H1 (cell line): Measurements from ENCODE around the gene PCBP4. TPM values are rescaled to one million over a fixed set of nuclear protein-coding genes. Genes with fewer than 3 reads are reported as not detected.

Experiments
- CBX5 ChIP-seq: fragments of 300-800, 300-1000 bp; sonication (generic); IDR thresholded peaks from 2 replicates; pipeline ENCODE4 v1.7.1; 2016; ENCODE audit warnings: antibody characterized with exemption, low read length, low read depth
- CTBP2 ChIP-seq: IDR thresholded peaks from 2 replicates; pipeline ENCODE4 v1.7.0; 2011; ENCODE audit warnings: borderline replicate concordance, mild to moderate bottlenecking, moderate library complexity, mixed read lengths, low read length; ENCODE audit not compliant: insufficient read depth, insufficient read length
- GABPA ChIP-seq: IDR thresholded peaks from 2 replicates; pipeline ENCODE4 v1.6.1; 2011; ENCODE audit warnings: mild to moderate bottlenecking, low read length, moderate library complexity, borderline replicate concordance; ENCODE audit not compliant: insufficient read depth
- SAP30 ChIP-seq: fragments of 300-600 bp; sonication (generic); IDR thresholded peaks from 2 replicates; pipeline ENCODE4 v1.7.1; 2012; ENCODE audit warnings: low read length, moderate library complexity, mild to moderate bottlenecking, inconsistent platforms; ENCODE audit not compliant: insufficient read depth, insufficient replicate concordance
- SUZ12 ChIP-seq: fragments of 200-600 bp; sonication (generic); IDR thresholded peaks from 2 replicates; pipeline ENCODE4 v1.6.1; 2012; ENCODE audit warnings: mild to moderate bottlenecking, inconsistent platforms, low read length, moderate library complexity, mixed read lengths
- polyA plus RNA-seq, 7 experiments: library from polyadenylated mRNA; depleted of rRNA in 3 of 7; stranded (reverse) in 5 of 7; unstranded in 2 of 7; fragments of >200 nt in 5 of 7; fragments of 200-250 nt in 2 of 7; gene quantifications; 1 replicate in 5 of 7; 2 replicates in 1 of 7; 4 replicates in 1 of 7; pipeline versions ENCODE4 v1.2.1 to v1.2.3, GENCODE V29; 2011 to 2013; ENCODE audit warnings: missing spikeins in 2 of 7, mixed read lengths in 2 of 7
- small RNA-seq: library from polyadenylated mRNA; stranded (forward); fragments of <200 nt; extraction: miRNeasy Mini kit (QIAGEN cat#:217004); gene quantifications from one replicate; pipeline ENCODE3, GENCODE V24; 2013; ENCODE audit not compliant: insufficient read depth
- total RNA-seq: library from RNA; stranded (reverse); fragmentation: NEBNext Ultra II Directional; extraction: Animal tissue kit (Norgen Biotek cat#: 25700); gene quantifications from 2 replicates; pipeline ENCODE4 v1.2.1, GENCODE V29; 2021

Gene PCBP4
- total and polyA plus RNA-seq, 2 of the 8 experiments (the other 6 are each of a cell fraction or from before 2014, with no cell fraction given) = 16.4 to 34.1 TPM

- TF ChIP-seq CBX5 (no peak), CTBP2 (no peak), SUZ12 (no peak), GABPA (no peak), SAP30 (no peak)
Measured at GRCh38 chr3:51908026-51908425, 59.2 kb downstream of the PCBP4 start (continued).

Small RNAs within 50 kb of the gene (small RNA-seq; reads per million reads assigned to genes)
- gene AC115284.1 = not detected

Other genes with a start within 250 kb of the PCBP4 start
- gene IQCF6, start 188.2 kb downstream of the PCBP4 start, total RNA-seq = not detected in 2 replicates
- gene IQCF6, start 188.2 kb downstream of the PCBP4 start, polyA plus RNA-seq (2011; rRNA removed) = not detected in 2 replicates
- not detected in 2 replicates for gene IQCF2, start 105.8 kb downstream of the PCBP4 start, total RNA-seq
- gene IQCF2, start 105.8 kb downstream of the PCBP4 start, polyA plus RNA-seq (2011; rRNA removed) = not detected in 2 replicates
- not detected in 2 replicates for gene IQCF5, start 91.9 kb downstream of the PCBP4 start, total RNA-seq
- not detected in 2 replicates for gene IQCF5, start 91.9 kb downstream of the PCBP4 start, polyA plus RNA-seq (2011; rRNA removed)
- gene IQCF1, start 64.1 kb downstream of the PCBP4 start, total RNA-seq = not detected in 2 replicates
- not detected in 2 replicates for gene IQCF1, start 64.1 kb downstream of the PCBP4 start, polyA plus RNA-seq (2011; rRNA removed)
- 55.6 TPM in 2 replicates for gene RRP9, start 25.6 kb downstream of the PCBP4 start, total RNA-seq
- gene RRP9, start 25.6 kb downstream of the PCBP4 start, polyA plus RNA-seq (2011; rRNA removed) = 68.9 and 81.8 TPM in 2 replicates
- 1.1 and 1.3 TPM in 2 replicates for gene PARP3, start 25.1 kb downstream of the PCBP4 start, total RNA-seq
- gene PARP3, start 25.1 kb downstream of the PCBP4 start, polyA plus RNA-seq (2011; rRNA removed) = 1.6 and 2.1 TPM in 2 replicates
- 0.19 and 0.22 TPM in 2 replicates for gene GPR62, start 12.1 kb downstream of the PCBP4 start, total RNA-seq
- gene GPR62, start 12.1 kb downstream of the PCBP4 start, polyA plus RNA-seq (2011; rRNA removed) = 0.29 and 0.36 TPM in 2 replicates
- gene ABHD14B, start 6.6 kb upstream of the PCBP4 start, total RNA-seq = 5.8 and 6.1 TPM in 2 replicates
- gene ABHD14B, start 6.6 kb upstream of the PCBP4 start, polyA plus RNA-seq (2011; rRNA removed) = 18.0 and 20.0 TPM in 2 replicates
- gene ABHD14A, start 7.6 kb upstream of the PCBP4 start, total RNA-seq = 1.8 and 4.6 TPM in 2 replicates
- 9.8 and 12.4 TPM in 2 replicates for gene ABHD14A, start 7.6 kb upstream of the PCBP4 start, polyA plus RNA-seq (2011; rRNA removed)
- gene ACY1, start 16.1 kb upstream of the PCBP4 start, total RNA-seq = 45.5 and 48.3 TPM in 2 replicates
- 113 and 189 TPM in 2 replicates for gene ACY1, start 16.1 kb upstream of the PCBP4 start, polyA plus RNA-seq (2011; rRNA removed)
- 1,467 and 1,476 TPM in 2 replicates for gene RPL29, start 28.4 kb upstream of the PCBP4 start, total RNA-seq
- 2,660 and 3,062 TPM in 2 replicates for gene RPL29, start 28.4 kb upstream of the PCBP4 start, polyA plus RNA-seq (2011; rRNA removed)
- 19.4 and 20.5 TPM in 2 replicates for gene DUSP7, start 89.1 kb upstream of the PCBP4 start, total RNA-seq
- gene DUSP7, start 89.1 kb upstream of the PCBP4 start, polyA plus RNA-seq (2011; rRNA removed) = 24.9 and 32.1 TPM in 2 replicates
- gene POC1A, start 187.0 kb upstream of the PCBP4 start, total RNA-seq = 35.7 and 39.2 TPM in 2 replicates
- 35.7 and 44.9 TPM in 2 replicates for gene POC1A, start 187.0 kb upstream of the PCBP4 start, polyA plus RNA-seq (2011; rRNA removed)
- gene ALAS1, start 230.7 kb upstream of the PCBP4 start, total RNA-seq = 45.2 and 45.9 TPM in 2 replicates
- 84.4 and 87.7 TPM in 2 replicates for gene ALAS1, start 230.7 kb upstream of the PCBP4 start, polyA plus RNA-seq (2011; rRNA removed)